Sigmoid colon (tissue), 4 donors: ENCODE data around the gene KIF26B.

ENCODE experiments used
- EP300 ChIP-seq, 4 donors: sonication (generic); formaldehyde crosslinking; IDR thresholded peaks; one replicate each; pipeline ENCODE4 v1.6.1; 2017; ENCODE audit warnings: antibody characterized with exemption in 4 of 4
- POLR2A ChIP-seq, 2 donors: fragments of 450-650 bp; IDR thresholded peaks; one replicate each; pipeline ENCODE4 v1.6.1; 2016; ENCODE audit warnings: antibody characterized with exemption in 2 of 2, mild to moderate bottlenecking in 2 of 2, moderate library complexity in 2 of 2
- POLR2AphosphoS5 ChIP-seq, 4 donors: sonication (generic); formaldehyde crosslinking; IDR thresholded peaks; one replicate each; pipeline ENCODE4 v1.6.1; 2017; ENCODE audit warnings: antibody characterized with exemption in 4 of 4
- TF ChIP-seq, protein P1 (sequence below), 4 experiments: fragments of 450-650 bp in 3 of 4; fragments of 200-600 bp in 1 of 4; IDR thresholded peaks; one replicate each; pipeline ENCODE4 v1.5.1; 2016 to 2019; ENCODE audit warnings: antibody characterized with exemption in 4 of 4, mild to moderate bottlenecking in 3 of 4, moderate library complexity in 2 of 4

DNA sequence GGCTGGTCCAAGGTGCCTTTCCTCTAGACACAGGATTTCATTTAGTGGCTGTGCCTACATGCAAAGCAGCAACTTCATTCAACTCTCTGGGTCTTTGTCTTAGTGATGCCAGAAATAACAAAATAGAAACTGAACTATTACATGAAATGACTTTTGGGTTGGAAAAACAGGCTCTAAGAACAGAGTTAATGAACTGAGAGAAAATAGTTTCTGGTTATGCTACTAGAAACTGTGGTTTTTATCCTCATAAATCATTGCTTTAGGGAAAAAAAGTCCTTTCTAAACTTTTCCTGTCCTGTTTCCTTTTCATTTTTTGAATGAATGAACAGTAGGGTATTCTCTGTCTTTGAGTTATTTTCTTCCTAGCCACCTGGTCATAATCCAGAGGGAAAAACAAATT is 424.0 kb downstream of the KIF26B start:
- TF ChIP-seq POLR2A (IDR thresholded peaks at IDR 0.05) (no peak), POLR2AphosphoS5 (IDR thresholded peaks at IDR 0.05) (no peak), EP300 (IDR thresholded peaks at IDR 0.05) (no peak)
- TF ChIP-seq, protein P1, sequence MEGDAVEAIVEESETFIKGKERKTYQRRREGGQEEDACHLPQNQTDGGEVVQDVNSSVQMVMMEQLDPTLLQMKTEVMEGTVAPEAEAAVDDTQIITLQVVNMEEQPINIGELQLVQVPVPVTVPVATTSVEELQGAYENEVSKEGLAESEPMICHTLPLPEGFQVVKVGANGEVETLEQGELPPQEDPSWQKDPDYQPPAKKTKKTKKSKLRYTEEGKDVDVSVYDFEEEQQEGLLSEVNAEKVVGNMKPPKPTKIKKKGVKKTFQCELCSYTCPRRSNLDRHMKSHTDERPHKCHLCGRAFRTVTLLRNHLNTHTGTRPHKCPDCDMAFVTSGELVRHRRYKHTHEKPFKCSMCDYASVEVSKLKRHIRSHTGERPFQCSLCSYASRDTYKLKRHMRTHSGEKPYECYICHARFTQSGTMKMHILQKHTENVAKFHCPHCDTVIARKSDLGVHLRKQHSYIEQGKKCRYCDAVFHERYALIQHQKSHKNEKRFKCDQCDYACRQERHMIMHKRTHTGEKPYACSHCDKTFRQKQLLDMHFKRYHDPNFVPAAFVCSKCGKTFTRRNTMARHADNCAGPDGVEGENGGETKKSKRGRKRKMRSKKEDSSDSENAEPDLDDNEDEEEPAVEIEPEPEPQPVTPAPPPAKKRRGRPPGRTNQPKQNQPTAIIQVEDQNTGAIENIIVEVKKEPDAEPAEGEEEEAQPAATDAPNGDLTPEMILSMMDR (IDR thresholded peaks at IDR 0.05): no peak
